ENCODE results near the gene HYKK.

HYKK gene

GRCh38 chr15:78564743-78565096, 57.3 kb downstream of the HYKK start:
- ChIA-PET CTCF (interaction anchor here (1.2 to 2.2 kb wide), 5 partner anchors 12 to 248 kb away, joined by 3 to 8 read pairs (median 4); no protein-coding TSS in a partner anchor), POLR2A (interaction anchor here (0.5 to 2.1 kb wide), 7 partner anchors 9 to 1520 kb away, joined by 3 to 8 read pairs (median 3); partner anchors contain the start of gene DNAJA4)
- TF ChIP-seq, protein P1, sequence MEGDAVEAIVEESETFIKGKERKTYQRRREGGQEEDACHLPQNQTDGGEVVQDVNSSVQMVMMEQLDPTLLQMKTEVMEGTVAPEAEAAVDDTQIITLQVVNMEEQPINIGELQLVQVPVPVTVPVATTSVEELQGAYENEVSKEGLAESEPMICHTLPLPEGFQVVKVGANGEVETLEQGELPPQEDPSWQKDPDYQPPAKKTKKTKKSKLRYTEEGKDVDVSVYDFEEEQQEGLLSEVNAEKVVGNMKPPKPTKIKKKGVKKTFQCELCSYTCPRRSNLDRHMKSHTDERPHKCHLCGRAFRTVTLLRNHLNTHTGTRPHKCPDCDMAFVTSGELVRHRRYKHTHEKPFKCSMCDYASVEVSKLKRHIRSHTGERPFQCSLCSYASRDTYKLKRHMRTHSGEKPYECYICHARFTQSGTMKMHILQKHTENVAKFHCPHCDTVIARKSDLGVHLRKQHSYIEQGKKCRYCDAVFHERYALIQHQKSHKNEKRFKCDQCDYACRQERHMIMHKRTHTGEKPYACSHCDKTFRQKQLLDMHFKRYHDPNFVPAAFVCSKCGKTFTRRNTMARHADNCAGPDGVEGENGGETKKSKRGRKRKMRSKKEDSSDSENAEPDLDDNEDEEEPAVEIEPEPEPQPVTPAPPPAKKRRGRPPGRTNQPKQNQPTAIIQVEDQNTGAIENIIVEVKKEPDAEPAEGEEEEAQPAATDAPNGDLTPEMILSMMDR (IDR thresholded peaks at IDR 0.05; ENCODE audit: control extremely low read depth, extremely low read depth, low read depth, missing control alignments): no peak
- DNase-seq (ENCODE audit: extremely low spot score): no peak

GRCh38 chr15:78565097-78565950, 57.9 kb downstream of the HYKK start, which contains the start of gene CHRNA5:
Gene CHRNA5 (plus strand): TSS chr15:78565520. CDS start chr15:78565720, 200 bp downstream.
- POLR2A ChIA-PET: interaction anchor here (0.5 to 2.1 kb wide), 9 partner anchors 9 to 1520 kb away, joined by 3 to 8 read pairs (median 3); partner anchors contain the start of genes DNAJA4 and PSMA4
- DNase-seq (ENCODE audit: extremely low spot score): peak; percentile 88
- TF ChIP-seq, protein P1 (IDR thresholded peaks at IDR 0.05; ENCODE audit: control extremely low read depth, extremely low read depth, low read depth, missing control alignments): no peak
- CTCF ChIA-PET: interaction anchor here (1.2 to 3.2 kb wide), 5 partner anchors 11 to 22 kb away, joined by 3 to 16 read pairs (median 6); no protein-coding TSS in a partner anchor

DNA sequence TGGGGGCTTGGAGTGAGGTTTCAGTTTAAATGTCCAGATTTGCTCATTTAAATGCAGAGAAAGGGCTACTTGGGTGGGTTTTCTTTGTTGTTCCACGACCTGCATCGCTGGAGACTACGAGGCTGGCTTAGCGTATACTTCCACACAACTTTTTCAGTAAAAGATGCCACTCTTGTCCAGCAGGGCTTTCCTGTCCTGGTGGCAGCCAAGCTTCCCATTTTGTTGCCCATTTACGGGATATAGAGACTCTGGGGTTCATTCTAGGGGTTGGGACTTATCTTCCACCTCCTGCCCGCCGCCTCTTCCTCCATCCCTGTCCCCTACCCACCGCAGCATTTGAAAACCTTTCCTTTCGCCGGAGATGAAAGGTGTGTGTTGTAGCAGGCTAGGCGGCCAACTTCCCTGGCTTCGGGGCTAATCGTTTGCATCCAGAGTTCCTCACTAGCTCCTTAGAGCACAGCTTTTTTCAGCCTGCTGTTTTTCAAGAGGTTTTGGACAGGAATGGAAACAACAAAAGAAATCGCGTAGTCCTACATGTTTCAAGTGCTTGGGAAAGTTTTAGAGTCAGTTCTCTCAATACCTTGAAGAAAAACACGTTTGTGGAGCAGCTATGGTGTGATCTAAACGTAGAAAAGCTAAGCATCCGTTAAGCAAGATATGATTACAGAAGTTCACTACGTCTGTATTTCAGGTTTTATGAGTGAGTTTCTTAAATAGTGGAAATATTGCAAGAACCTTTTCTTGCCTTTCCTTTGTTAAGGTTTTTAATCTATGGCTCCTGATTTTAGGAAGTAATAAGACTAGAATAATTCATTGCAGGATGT, 58.8 kb downstream of the HYKK start:
- TF ChIP-seq, protein P1 (IDR thresholded peaks at IDR 0.05; ENCODE audit: control extremely low read depth, extremely low read depth, low read depth, missing control alignments): no peak
- DNase-seq (ENCODE audit: extremely low spot score): peak; percentile 23
- ChIA-PET CTCF (interaction anchor here (1.4 to 3.2 kb wide), 4 partner anchors 10 to 23 kb away, joined by 4 to 16 read pairs (median 7); no protein-coding TSS in a partner anchor), POLR2A (interaction anchor here (0.9 to 2.1 kb wide), 4 partner anchors 10 to 306 kb away, joined by 3 to 8 read pairs (median 3); partner anchors contain the start of genes DNAJA4 and PSMA4)

DNA sequence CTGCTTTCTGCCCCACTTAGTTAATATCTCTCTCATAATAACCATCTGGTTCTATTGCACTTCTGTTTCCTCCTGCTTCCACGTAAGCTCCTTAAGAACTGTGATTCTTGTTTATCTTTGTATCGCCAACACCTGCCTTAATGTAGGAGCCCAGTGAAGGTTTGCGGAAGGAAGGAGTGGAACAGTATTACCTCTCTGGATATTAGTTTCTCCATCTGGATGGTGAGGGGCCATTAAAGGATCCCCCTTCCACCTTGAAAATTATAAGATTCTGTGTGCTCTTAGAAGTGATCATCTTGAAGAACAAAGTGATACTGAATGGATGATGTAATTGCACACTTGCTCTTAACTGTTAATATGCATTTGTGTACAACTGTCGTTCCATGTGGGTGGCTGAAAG, 60.2 kb downstream of the HYKK start:
- peak; percentile 23 for DNase-seq (ENCODE audit: extremely low spot score)
- ChIA-PET CTCF (interaction anchor here (1.1 to 3.2 kb wide), 2 partner anchors 8 to 34 kb away, joined by 3 to 16 read pairs; no protein-coding TSS in a partner anchor), POLR2A (no interaction called here)

DNA sequence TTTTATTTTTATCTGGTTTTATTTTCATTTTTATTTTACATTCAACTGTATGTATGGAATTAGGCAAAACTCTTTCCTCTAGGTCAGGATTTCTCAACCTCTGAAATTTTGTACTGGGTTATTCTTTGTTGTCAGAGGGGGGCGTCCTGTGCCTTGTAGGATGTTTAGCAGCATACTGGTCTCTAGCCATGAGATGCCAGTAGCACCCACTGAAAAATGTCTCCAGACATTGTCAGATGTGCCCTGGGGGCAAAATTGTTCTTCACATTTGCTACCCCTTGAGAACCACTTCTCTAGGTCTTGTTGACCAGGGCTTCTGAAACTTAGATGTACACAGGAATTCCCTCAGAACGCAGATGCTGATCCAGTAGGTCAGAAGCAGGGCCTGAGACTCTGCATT, 63.3 kb downstream of the HYKK start:
- TF ChIP-seq, protein P1 (IDR thresholded peaks at IDR 0.05; ENCODE audit: control extremely low read depth, extremely low read depth, low read depth, missing control alignments): no peak
- POLR2A ChIA-PET: no interaction called here
- CTCF ChIA-PET: interaction anchor here (1.2 kb wide), 1 partner anchor 9 kb away, joined by 3 read pairs; no protein-coding TSS in a partner anchor
- DNase-seq (ENCODE audit: extremely low spot score): no peak

More for the DNA sequence above, 60.2 kb downstream of the HYKK start:
- TF ChIP-seq, protein P1 (IDR thresholded peaks at IDR 0.05; ENCODE audit: control extremely low read depth, extremely low read depth, low read depth, missing control alignments): no peak

GRCh38 chr15:78571382-78571781, 64.0 kb downstream of the HYKK start:
- no peak for DNase-seq (ENCODE audit: extremely low spot score)
- TF ChIP-seq, protein P1 (IDR thresholded peaks at IDR 0.05; ENCODE audit: control extremely low read depth, extremely low read depth, low read depth, missing control alignments): no peak
- CTCF ChIA-PET: interaction anchor here (1.2 kb wide), 1 partner anchor 9 kb away, joined by 3 read pairs; no protein-coding TSS in a partner anchor
- POLR2A ChIA-PET: no interaction called here
